Activated T-helper 1 cell treated with anti-CD3 and anti-CD28 coated beads, Interleukin-2, amount 50 U/mL, for 16 hours (primary cell): ENCODE measurements around the gene PTS.

Experiments
- DNase-seq, 2 donors: peaks; one replicate each; pipeline ENCODE4 v3.0.0-alpha.2; 2020; ENCODE audit warnings: low read depth in 1 of 2, low spot score in 1 of 2

PTS gene

GRCh38 chr11:112221274-112221835 lies 4.9 kb upstream of the PTS start:
- no peak for DNase-seq

- no peak for DNase-seq
Measured at GRCh38 chr11:112222303-112222702, 3.9 kb upstream of the PTS start.

GRCh38 chr11:112223121-112223520 lies 3.1 kb upstream of the PTS start:
- no peak for DNase-seq

- no peak for DNase-seq
Measured at GRCh38 chr11:112223754-112224532, 2.3 kb upstream of the PTS start.

GRCh38 chr11:112225753-112226061 lies 521 bp upstream of the PTS start:
- no peak for DNase-seq

DNA sequence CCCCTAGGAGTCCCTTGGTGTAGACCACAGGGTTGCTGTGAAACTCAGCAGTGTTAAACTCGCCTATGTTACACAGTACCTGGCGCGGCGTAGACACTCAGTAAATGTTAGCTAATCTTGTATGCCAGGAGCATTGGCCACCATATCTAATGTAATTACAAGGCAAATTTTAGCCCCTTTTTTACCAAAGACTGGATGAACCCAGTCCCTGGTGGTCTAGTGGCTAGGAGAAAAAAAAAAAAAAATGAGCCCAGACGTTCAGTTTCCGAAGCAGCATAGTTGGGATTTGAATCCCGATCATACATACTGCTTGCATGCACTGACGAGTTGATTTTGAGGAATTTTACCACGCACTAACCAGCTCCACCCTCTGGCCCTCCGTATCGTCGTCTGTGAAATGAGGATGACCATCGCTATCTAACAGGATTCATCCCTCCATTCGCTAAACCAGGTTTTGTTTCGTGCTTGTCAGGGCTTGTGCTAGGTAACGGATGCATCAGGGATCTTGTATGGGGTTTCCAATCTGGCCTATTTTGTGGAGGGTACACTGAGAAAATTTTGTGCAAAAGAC lies 688 bp downstream of the PTS start:
- no peak for DNase-seq

GRCh38 chr11:112227471-112227870 lies 1.2 kb downstream of the PTS start:
- DNase-seq: no peak

DNA sequence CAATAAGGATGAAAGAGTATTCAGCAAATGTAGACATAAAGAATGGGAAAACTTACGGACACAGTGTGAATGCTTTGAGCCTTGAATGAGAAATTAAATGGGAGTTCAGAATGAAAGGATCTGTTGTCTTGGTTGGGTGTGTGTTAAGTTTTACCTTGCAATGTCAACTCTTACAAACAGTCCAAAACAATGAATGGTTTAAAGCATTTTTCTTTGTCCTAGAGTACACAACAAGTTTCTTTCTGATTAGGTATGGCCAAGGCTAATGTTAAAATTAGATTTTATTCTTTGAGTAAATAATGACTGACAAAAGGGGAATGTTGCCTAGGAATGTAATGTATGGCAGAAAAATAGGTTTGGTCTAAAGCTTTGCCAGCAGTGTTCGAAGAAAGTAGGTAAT lies 2.5 kb downstream of the PTS start:
- no peak for DNase-seq

GRCh38 chr11:112229159-112229558 lies 2.9 kb downstream of the PTS start:
- no peak for DNase-seq

DNA sequence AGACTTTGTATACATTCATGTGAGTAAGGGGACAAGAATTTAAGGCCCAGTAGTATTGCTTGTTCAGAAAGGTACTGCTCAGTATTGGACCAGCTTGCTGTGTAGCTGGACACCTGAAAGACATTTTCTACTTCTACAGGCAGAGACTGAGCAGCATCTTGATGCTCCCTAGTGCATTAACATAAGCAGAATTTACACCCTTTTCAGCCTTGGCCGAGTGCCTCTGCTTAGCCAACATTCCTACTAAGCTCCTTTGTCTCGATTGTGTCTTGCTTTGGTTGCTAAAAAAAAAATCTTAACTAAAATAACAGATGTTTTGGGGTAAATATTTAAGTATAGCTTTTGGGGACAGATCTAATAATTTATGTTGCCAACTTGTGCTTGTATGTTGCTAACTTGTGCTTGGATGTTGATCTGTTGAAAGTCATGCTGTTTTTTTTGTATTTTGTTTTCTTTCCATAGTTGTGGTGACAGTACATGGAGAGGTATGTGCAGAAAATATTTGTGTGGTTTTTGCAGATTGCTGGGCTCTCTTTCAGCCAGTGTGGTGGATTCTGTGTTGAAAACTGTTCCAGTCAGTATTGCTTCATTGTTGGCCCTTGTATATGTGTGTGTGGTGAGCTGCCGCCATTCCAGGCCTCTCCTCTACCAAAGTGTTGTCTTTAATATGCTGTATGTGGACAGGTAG lies 3.7 kb downstream of the PTS start:
- DNase-seq: no peak

- DNase-seq: no peak
Measured at GRCh38 chr11:112231952-112232351, 5.7 kb downstream of the PTS start.

- DNase-seq: no peak
Measured at GRCh38 chr11:112235750-112236390, 9.6 kb downstream of the PTS start.

DNA sequence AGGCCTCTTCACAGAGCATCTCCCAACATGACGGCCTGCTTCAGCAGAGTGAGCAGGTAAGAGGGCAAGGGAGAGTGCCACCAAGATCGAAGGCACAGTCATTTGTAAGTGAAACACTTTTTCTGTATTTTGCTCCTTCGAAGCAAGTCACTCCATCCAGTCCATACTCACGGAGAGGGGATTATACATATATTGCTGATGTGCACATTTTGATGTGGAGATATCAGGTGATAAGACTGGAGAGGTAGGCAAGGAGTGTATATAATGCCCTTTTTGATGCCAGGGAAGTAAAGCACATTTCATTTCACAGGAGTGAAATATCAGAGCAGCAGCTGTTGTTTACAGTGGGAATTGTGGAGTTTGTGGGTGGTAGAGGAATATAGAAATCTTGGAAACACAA lies 11.2 kb downstream of the PTS start:
- DNase-seq: no peak

- no peak for DNase-seq
Measured at GRCh38 chr11:112238041-112238440, 11.8 kb downstream of the PTS start.

DNA sequence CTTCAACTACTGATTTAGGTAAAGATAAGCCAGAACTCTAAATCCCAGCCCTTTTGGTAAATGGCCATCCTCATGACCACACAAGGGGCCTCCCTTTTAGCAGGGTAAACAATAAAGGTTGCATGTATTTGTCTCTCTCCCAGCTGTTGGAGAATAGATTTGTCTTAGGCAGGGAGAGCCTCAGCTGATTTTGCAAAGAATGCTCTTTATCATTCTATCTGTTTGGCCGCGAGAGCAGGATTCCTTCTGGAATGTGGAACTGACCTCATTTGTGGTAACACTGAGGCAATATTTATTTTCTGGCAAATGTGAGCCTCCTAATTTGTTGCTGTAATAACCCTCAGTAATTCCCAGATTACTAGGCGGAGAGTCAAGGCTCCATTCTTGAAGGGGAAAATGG lies 15.3 kb downstream of the PTS start:
- no peak for DNase-seq

- no peak for DNase-seq
Measured at GRCh38 chr11:112247201-112247600, 21.0 kb downstream of the PTS start.

GRCh38 chr11:112248201-112248600 lies 22.0 kb downstream of the PTS start:
- no peak for DNase-seq

DNA sequence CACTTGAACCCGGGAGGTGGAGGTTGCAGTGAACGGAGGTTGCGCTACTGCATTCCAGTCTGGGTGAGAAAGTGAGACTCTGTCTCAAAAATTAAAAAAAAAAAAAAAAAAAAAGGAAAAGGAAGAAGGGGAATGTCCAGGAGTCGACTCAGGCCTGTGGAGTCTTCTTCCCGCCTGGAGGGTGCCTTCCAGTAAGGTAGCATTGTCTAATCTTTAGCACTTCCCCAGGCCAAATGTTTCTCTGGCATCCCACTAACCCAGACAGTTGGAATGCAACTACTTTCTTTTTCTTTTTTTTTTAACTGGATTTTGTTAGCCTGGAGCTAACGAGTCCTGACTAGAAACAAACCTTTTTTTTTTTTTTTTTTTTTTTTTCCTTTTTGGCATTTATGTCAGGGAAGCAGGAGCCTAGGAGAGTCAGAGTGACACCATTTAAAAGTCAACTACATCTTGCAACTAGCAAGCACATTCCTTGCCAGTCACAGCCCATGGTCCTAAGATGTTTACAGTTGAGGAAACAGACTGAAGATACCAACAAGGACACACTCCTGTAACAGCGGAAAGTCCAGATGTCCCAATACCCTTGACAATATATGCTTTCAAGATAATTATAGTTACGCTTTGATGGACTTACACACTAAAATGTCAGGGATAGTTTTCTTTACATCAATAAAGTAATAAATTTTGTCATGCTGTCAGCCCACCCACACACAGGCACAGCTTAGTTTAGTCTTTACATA lies 23.8 kb downstream of the PTS start:
- DNase-seq: no peak

DNA sequence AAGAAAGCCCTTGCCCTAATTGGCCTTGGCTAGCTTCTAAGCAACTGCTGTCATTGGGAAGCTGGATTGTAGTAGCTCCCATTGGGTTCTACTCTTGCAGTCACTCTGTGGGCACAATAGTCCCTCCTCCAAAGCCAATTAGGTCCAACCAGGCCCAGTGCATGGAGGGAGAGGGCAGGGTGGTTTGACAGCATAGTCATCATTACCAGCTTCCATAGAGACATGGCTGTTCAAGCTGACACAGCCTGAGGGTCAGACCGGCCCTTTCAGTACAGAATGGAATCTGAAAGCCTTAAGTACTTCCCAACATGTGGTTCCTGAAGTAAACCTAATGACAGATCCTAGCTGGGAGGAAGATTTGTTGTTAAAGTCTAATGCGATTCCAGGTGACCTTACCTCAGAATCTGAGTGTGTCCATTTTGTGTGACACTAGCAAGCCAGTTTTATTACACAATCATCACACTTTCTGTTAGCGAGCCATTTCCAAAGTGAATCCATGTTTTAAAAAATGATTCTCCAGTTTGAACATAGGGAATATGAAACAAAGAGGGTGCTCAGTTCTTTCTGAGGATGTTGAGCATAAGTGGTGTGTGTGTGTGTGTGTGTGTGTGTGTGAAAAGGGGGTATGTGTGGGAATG lies 27.5 kb downstream of the PTS start:
- DNase-seq: no peak

GRCh38 chr11:112255067-112255720 lies 29.0 kb downstream of the PTS start:
- no peak for DNase-seq
